ENCODE measurements around the gene CFAP299. TPM values are rescaled to one million over a fixed set of nuclear protein-coding genes. Genes with fewer than 3 reads are reported as not detected.

Gene CFAP299
- total RNA-seq, 8 experiments from 2014 or later, result 0.41 to 7.1 (median 0.74) TPM

DNA sequence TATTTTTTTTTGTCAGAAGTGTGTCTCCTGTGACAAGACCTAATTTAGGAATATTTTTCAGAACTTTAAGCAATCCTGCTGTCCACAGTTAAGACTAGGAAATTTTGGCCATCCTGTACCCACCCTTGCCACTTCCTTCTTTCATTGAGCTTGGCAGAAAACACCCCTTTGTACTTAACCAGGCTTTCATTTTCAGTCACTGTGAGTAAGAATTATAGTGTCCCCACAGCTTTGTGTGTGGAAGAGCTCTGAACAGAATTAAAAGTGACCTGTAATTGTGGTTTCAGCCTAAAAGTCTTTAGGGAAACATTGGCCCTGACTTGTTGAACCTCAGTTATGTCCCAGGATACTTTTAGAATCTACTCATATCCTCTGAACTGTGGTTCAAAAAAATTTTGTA, 541.3 kb downstream of the CFAP299 start:
- no peak for ATAC-seq (replicated peaks in 6 of 8)
- in situ Hi-C loops (cut with MboI; ENCODE audit: low pct_unique_long_range_greater_than_20kb in 2 of 9, low sequenced_read_pairs in 9 of 9, unreplicated experiment in 9 of 9), result no loop called here

DNA sequence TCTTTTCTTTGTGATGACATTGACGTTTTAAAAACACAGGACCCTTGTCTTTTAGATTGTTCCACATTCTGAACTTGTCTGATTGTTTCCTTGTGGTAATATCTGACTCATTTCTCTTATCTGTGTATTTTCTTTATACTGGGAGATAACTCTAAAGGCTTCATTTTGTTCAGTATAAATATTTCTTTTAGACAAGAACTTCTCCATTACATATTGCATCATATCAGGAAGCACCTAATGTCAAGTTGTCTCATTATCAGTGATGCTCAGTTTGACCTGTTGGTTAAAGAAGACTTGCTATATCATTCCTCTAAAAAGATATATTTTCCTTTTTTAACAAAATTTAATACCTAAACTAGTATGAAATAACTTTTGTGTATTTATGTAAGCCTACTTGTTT, 542.7 kb downstream of the CFAP299 start:
- 38 to 100% (median 63%) methylated on average over 1 of the region's 1 CpG; no CpG with 5 or more reads in 3 of the 10 experiments for WGBS, 10 experiments
- Histone ChIP-seq H3K27ac (no peak overlapping the region), H3K4me3 (no peak overlapping the region), H3K4me1 (replicated peaks in 1 of 2) (no peaks in the 10 kb centered on the region)
- ATAC-seq (replicated peaks in 6 of 8), result no peak
- in situ Hi-C loops (cut with MboI; ENCODE audit: low pct_unique_long_range_greater_than_20kb in 2 of 9, low sequenced_read_pairs in 9 of 9, unreplicated experiment in 9 of 9), result no loop called here

More for the DNA sequence above, 541.3 kb downstream of the CFAP299 start:
- H3K27ac ChIP-seq, result no peak overlapping the region
- H3K4me3 ChIP-seq, result no peak overlapping the region
- H3K4me1 ChIP-seq (replicated peaks in 1 of 2), result no peaks in the 10 kb centered on the region

DNA sequence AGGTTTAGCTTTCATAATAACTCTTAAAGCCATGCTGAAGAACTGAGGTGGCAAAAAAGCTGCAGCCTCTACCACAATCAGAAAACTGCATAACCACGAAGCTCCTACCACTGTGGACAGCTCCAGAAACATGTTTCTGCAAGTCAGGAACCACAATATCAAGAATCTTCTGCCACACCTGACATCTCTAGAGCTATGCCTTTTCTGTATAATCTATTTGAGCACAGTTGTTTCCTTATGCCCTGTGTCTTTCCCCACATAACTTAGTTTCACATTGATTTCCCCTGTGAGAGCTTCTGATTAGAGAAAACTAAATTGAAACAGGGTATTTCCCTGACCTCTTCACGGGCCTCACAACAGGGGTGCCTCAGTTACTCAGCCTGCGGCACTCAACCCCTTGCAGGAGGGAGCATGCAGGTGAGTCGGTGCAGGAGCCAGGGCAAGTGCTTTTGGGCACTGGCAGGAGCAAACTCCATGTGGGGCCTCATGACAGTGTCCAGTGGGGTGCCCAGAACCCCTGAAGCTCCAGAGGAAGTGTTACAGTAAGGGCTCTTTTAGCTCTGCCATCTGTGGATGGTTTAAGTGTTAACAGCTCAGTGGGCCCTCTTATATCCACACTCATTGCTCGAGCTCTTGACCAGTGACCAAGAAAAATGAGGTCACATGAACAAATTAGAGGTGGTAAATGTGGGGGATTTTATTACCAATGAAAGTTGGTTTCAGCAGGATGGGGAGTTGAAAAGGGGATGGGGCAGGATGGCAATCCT, 562.2 kb downstream of the CFAP299 start:
- 0 to 100% (median 47%) methylated on average over 1 to 4 of the region's 5 CpGs for WGBS, 10 experiments
- H3K4me1 ChIP-seq (replicated peaks in 1 of 2), result no peaks in the 10 kb centered on the region
- ATAC-seq (replicated peaks in 6 of 8), result no peak
- no peak overlapping the region for H3K27ac ChIP-seq
- H3K4me3 ChIP-seq, result no peak overlapping the region
- in situ Hi-C loops (cut with MboI; ENCODE audit: low pct_unique_long_range_greater_than_20kb in 2 of 9, low sequenced_read_pairs in 9 of 9, unreplicated experiment in 9 of 9), result no loop called here

DNA sequence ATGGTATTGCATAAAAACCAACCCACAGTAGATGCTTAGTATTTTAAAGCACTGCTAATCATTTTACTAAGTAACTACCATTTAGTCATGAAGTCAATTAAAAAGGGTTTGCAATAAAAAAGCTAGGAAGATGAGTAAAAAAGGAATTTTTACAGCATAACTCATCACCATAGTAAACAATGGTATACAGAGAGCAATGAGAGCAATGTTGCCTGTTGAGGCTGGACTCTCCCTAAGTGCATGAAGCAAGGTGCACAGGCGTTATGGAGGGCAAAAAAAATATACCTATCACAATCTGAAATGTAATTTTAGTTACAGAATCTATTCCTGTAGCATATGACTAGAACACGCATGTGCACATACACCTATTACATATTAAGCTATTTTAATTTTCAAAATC, 565.4 kb downstream of the CFAP299 start:
- Histone ChIP-seq H3K27ac (no peak overlapping the region), H3K4me1 (replicated peaks in 1 of 2) (no peaks in the 10 kb centered on the region), H3K4me3 (no peak overlapping the region)
- 50 to 100% (median 81%) methylated on average over 1 to 2 of the region's 2 CpGs for whole genome bisulfite sequencing, 10 experiments
- no peak for ATAC-seq (replicated peaks in 6 of 8)
- in situ Hi-C loops (cut with MboI; ENCODE audit: low pct_unique_long_range_greater_than_20kb in 2 of 9, low sequenced_read_pairs in 9 of 9, unreplicated experiment in 9 of 9), result no loop called here

DNA sequence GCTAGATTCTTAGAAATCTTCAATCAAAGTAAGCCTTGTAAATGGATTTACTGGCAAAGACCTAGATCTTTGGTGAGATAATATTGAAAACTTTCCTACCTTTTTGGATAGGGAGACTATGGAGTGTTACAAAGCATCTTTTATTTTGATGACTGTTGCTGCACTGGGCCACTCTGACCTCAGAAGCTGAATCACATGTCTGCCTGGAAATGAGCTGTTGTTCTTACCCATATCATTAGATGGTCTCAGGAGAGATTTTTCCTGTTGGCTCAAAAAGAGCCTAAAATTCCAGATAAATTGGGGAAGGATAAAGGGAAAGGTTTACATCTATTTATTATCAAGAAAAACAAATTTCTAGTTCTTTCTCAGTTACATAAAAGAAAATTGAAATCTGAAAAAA, 567.5 kb downstream of the CFAP299 start:
- no peaks in the 10 kb centered on the region for H3K4me1 ChIP-seq (replicated peaks in 1 of 2)
- in situ Hi-C loops (cut with MboI; ENCODE audit: low pct_unique_long_range_greater_than_20kb in 2 of 9, low sequenced_read_pairs in 9 of 9, unreplicated experiment in 9 of 9), result no loop called here
- no peak overlapping the region for H3K27ac ChIP-seq
- H3K4me3 ChIP-seq, result no peak overlapping the region
- peak in 1 of 8 experiments; percentile 62 for ATAC-seq (replicated peaks in 6 of 8)

DNA sequence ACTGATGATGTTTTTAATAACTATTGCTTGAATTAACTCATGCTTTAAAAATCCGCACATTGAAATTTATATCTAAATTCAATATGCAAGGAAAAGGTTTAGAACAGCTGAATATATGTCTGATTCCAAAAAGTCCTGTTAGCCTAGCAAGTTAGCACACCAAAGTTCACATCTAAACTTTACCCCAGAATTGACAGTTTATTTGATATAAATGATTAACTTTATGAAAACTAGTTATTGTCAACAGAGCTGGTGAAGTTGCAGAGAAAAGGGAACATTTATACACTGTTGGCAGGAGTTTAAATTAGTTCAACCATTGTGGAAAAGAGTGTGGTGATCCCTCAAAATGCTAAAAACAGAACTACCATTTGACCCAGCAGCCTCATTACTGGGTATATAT, 574.4 kb downstream of the CFAP299 start:
- in situ Hi-C loops (cut with MboI; ENCODE audit: low pct_unique_long_range_greater_than_20kb in 2 of 9, low sequenced_read_pairs in 9 of 9, unreplicated experiment in 9 of 9), result no loop called here
- ATAC-seq (replicated peaks in 6 of 8), result no peak
- 83 to 100% (median 92%) methylated on average over 1 of the region's 1 CpG; no CpG with 5 or more reads in 3 of the 10 experiments for WGBS, 10 experiments
- Histone ChIP-seq H3K4me3 (no peak overlapping the region), H3K27ac (no peak overlapping the region), H3K4me1 (replicated peaks in 1 of 2) (peaks cover 0 to 12% of the 10 kb centered on the region in 2 donors)

DNA sequence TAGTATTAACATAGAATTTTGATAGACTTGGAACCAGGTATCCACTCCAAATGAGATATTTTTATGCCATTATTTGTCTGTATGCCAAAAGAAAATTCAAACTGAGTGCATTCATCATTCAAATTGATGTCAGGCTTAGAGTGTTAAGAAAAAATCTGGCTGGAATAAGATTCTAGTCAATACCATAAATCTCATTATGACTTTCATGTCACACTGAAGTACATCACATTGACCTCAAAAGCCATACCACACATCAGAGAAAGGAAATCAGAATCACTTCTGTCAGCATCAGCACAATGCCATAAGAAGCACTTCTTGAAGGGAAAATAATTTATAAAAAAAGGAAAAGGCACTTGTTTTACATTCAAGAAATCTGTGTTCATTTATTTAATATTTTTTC, 575.9 kb downstream of the CFAP299 start:
- H3K4me3 ChIP-seq, result no peak overlapping the region
- in situ Hi-C loops (cut with MboI; ENCODE audit: low pct_unique_long_range_greater_than_20kb in 2 of 9, low sequenced_read_pairs in 9 of 9, unreplicated experiment in 9 of 9), result no loop called here
- no peak overlapping the region for H3K27ac ChIP-seq
- peak in 3 of 8 experiments; percentile 24 to 48 (median 31) for ATAC-seq (replicated peaks in 6 of 8)
- peaks cover 0 to 12% of the 10 kb centered on the region in 2 donors for H3K4me1 ChIP-seq (replicated peaks in 1 of 2)

DNA sequence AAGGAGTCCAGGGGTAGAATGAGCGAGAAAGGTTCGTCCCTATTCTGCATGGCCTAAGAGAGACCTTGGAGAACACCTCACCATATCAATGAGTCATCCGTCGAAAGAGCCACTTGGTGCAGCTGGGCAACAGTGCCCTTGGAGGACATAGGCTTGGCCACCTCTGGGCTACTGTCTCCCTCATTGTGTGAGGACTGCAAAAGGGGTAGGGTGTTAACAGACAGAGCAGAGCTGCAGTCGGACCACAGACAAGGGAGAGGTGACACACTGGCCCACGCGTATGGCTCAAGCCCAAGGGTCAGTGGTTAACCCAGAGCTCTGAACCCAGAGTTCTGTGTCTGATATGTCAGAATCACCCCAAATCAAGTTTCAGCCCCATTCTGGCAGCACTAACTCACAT, 576.8 kb downstream of the CFAP299 start:
- ATAC-seq (replicated peaks in 6 of 8), result no peak
- Histone ChIP-seq H3K4me3 (no peak overlapping the region), H3K27ac (no peak overlapping the region), H3K4me1 (replicated peaks in 1 of 2) (peaks cover 0 to 12% of the 10 kb centered on the region in 2 donors)
- WGBS, 10 experiments, result 75 to 98% (median 93%) methylated on average over 1 to 6 of the region's 7 CpGs; no CpG with 5 or more reads in 3 of the 10 experiments
- in situ Hi-C loops (cut with MboI; ENCODE audit: low pct_unique_long_range_greater_than_20kb in 2 of 9, low sequenced_read_pairs in 9 of 9, unreplicated experiment in 9 of 9), result no loop called here

DNA sequence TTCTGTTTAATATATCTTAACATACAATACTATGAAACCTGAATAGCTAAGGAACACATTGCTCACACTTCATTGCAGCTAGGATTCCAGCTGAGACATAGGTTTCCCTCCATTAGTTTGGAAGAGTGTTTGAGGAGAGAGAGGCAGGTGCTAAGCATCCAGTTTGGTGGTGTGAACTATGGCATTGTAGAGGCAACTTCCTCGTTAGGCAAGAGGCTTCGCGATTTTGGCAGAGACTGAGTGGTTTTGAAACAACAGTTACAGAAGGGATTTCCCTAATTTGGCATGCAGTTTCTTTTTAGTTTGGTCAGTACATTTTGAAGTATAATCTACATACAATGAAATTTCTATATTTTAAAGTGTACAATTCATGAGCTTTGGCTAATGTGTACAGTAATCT, 577.9 kb downstream of the CFAP299 start:
- ATAC-seq (replicated peaks in 6 of 8), result no peak
- no peak overlapping the region for H3K4me3 ChIP-seq
- H3K4me1 ChIP-seq (replicated peaks in 1 of 2), result peaks cover 0 to 12% of the 10 kb centered on the region in 2 donors
- in situ Hi-C loops (cut with MboI; ENCODE audit: low pct_unique_long_range_greater_than_20kb in 2 of 9, low sequenced_read_pairs in 9 of 9, unreplicated experiment in 9 of 9), result no loop called here
- no peak overlapping the region for H3K27ac ChIP-seq
- 0 to 100% (median 84%) methylated on average over 1 to 3 of the region's 3 CpGs; no CpG with 5 or more reads in 2 of the 10 experiments for WGBS, 10 experiments

DNA sequence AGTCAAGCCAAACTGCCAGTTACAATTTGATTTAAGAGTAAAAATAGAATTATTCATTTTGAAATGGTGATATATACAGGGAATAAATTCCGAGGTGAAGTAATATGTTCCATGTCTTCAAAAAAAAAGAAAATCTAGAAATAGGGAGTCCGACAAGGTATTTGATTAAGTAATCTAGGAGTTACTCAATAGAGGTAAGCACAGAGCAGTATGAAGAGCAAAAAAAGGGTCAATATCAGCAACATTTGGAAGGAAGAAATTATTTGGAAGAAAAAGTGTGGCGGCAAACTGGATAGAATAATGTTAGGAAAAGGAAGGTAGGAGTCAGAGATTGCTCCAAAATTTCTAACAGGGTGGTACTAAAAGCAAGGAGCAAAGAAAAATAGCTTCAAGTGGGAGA, 581.2 kb downstream of the CFAP299 start:
- no peak for ATAC-seq (replicated peaks in 6 of 8)
- in situ Hi-C loops (cut with MboI; ENCODE audit: low pct_unique_long_range_greater_than_20kb in 2 of 9, low sequenced_read_pairs in 9 of 9, unreplicated experiment in 9 of 9), result no loop called here

DNA sequence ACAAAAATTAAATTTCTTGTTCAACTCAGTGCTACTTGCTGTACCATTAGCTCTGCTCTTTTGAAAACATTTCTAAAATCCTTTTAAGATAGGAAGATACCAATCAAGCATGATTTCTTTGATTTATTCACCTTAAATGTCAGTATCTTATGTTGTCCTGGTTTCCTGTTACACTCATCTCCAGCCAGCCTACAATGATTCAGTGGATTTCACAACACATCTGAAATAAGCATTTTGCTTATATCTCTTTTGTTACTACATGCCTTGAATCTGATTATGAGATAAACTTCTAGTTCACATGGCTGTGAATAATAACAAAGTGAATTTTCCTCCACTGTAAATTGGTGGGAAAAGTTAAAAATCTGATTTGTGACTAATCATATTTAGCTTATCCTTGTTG, 582.5 kb downstream of the CFAP299 start:
- in situ Hi-C loops (cut with MboI; ENCODE audit: low pct_unique_long_range_greater_than_20kb in 2 of 9, low sequenced_read_pairs in 9 of 9, unreplicated experiment in 9 of 9), result no loop called here
- peak in 2 of 8 experiments; percentile 59 to 64 for ATAC-seq (replicated peaks in 6 of 8)
- Histone ChIP-seq H3K27ac (no peak overlapping the region), H3K4me3 (no peak overlapping the region), H3K4me1 (replicated peaks in 1 of 2) (no peaks in the 10 kb centered on the region)

More for the DNA sequence above, 581.2 kb downstream of the CFAP299 start:
- Histone ChIP-seq H3K27ac (no peak overlapping the region), H3K4me3 (no peak overlapping the region), H3K4me1 (replicated peaks in 1 of 2) (peaks cover 0 to 7% of the 10 kb centered on the region in 2 donors)
- WGBS, 10 experiments, result 85 to 100% (median 94%) methylated on average over 2 to 3 of the region's 3 CpGs

DNA sequence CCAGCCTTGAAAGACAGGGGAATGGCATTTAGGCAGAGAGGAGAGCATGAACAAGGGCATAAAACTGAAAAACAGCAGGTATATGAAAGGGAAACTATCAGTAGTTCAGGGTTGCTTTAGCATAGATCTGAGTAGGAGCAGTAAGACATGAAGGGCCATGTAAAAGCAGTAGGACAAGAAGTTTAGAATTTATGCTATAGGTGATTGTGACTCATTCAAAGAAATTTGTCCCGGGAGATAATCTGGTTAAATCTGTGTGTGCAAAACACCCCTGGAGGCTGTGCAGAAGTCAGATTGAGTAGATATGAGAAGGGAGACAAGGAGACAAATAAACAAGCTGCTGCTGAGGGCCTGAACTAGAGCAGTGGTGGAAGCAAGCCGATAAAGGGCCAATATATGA, 585.9 kb downstream of the CFAP299 start:
- Histone ChIP-seq H3K4me3 (no peak overlapping the region), H3K27ac (no peak overlapping the region), H3K4me1 (replicated peaks in 1 of 2) (no peaks in the 10 kb centered on the region)
- 60 to 100% (median 83%) methylated on average over 1 to 2 of the region's 2 CpGs; no CpG with 5 or more reads in 1 of the 10 experiments for WGBS, 10 experiments
- no peak for ATAC-seq (replicated peaks in 6 of 8)
- in situ Hi-C loops (cut with MboI; ENCODE audit: low pct_unique_long_range_greater_than_20kb in 2 of 9, low sequenced_read_pairs in 9 of 9, unreplicated experiment in 9 of 9), result no loop called here

DNA sequence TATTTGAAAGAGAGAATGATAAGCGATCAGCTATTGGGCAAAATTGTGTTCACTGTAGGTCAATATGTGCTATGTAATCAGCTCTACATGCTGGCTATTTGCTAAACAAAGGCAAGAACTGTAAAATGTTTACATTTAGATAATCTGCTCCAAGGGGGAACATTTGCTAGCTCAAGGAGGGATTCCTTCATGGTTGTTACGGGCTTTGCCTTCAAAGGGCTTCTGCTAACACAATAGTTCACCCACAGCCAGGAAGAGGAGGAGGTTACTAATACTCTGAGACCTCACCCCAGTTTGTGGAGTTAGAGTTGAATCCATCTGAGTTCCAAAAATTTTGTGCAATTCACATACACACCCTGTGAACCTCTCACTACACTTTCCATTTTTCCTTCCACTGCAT, 587.4 kb downstream of the CFAP299 start:
- 84 to 100% (median 96%) methylated on average over 1 to 2 of the region's 2 CpGs; no CpG with 5 or more reads in 1 of the 10 experiments for WGBS, 10 experiments
- peak in 1 of 8 experiments; percentile 76 for ATAC-seq (replicated peaks in 6 of 8)

DNA sequence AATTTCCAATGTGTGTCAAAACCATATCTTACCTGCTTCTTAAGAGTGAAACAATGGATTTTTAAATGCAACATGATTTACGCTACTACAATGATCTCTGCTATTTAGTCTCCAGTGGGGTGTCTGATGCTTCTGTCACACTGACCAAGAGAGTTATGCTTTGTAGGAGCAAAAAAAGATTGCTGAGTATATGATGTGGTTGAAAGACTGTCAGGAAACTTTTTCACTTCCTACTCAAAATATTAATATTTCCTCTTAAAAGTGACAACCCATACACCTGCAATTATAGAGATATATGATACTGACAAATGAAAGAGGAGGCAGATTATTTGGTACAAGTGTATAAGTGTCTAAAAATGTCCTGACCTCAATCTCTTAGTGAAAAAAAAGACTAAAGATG, 589.8 kb downstream of the CFAP299 start:
- ATAC-seq (replicated peaks in 6 of 8), result no peak
- H3K27ac ChIP-seq, result no peak overlapping the region
- no peaks in the 10 kb centered on the region for H3K4me1 ChIP-seq (replicated peaks in 1 of 2)
- 80 to 100% (median 100%) methylated on average over 1 of the region's 1 CpG; no CpG with 5 or more reads in 2 of the 10 experiments for WGBS, 10 experiments
- in situ Hi-C loops (cut with MboI; ENCODE audit: low pct_unique_long_range_greater_than_20kb in 2 of 9, low sequenced_read_pairs in 9 of 9, unreplicated experiment in 9 of 9), result no loop called here
- H3K4me3 ChIP-seq, result no peak overlapping the region

More for the DNA sequence above, 587.4 kb downstream of the CFAP299 start:
- Histone ChIP-seq H3K4me1 (replicated peaks in 1 of 2) (no peaks in the 10 kb centered on the region), H3K4me3 (no peak overlapping the region), H3K27ac (no peak overlapping the region)
- in situ Hi-C loops (cut with MboI; ENCODE audit: low pct_unique_long_range_greater_than_20kb in 2 of 9, low sequenced_read_pairs in 9 of 9, unreplicated experiment in 9 of 9), result no loop called here

All from motor neuron (in vitro differentiated cells).